Measurements from ENCODE around the gene LIM2.

The LIM2 gene

DNA sequence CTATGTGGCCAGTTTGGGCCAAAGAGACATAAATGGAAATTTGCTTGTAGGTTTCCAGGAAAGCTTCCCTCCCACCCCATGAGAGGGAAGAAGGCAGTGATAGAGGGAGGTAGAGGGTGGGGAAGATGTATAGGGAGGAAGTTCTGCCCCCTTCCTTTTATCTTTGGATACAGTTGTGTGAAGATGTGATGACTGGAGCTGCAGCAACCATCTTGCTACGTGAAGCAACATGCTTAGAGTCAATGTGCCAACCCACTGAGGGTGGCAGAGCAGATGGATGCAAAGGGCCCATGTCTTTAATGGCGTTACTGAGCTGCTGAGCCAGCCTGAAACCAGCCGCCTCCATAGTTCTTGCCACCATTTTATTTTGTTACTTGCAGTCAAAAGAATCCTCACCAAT is 56.6 kb downstream of the LIM2 start:
- no peak for DNase-seq (ENCODE audit: low read depth)
- no peak overlapping the region for H3K4me3 ChIP-seq (ENCODE audit: low read depth, low read length)
- TF ChIP-seq, protein P1, sequence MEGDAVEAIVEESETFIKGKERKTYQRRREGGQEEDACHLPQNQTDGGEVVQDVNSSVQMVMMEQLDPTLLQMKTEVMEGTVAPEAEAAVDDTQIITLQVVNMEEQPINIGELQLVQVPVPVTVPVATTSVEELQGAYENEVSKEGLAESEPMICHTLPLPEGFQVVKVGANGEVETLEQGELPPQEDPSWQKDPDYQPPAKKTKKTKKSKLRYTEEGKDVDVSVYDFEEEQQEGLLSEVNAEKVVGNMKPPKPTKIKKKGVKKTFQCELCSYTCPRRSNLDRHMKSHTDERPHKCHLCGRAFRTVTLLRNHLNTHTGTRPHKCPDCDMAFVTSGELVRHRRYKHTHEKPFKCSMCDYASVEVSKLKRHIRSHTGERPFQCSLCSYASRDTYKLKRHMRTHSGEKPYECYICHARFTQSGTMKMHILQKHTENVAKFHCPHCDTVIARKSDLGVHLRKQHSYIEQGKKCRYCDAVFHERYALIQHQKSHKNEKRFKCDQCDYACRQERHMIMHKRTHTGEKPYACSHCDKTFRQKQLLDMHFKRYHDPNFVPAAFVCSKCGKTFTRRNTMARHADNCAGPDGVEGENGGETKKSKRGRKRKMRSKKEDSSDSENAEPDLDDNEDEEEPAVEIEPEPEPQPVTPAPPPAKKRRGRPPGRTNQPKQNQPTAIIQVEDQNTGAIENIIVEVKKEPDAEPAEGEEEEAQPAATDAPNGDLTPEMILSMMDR (IDR thresholded peaks at IDR 0.05; ENCODE audit: insufficient read depth, low read depth, low read length, missing control alignments), result no peak

DNA sequence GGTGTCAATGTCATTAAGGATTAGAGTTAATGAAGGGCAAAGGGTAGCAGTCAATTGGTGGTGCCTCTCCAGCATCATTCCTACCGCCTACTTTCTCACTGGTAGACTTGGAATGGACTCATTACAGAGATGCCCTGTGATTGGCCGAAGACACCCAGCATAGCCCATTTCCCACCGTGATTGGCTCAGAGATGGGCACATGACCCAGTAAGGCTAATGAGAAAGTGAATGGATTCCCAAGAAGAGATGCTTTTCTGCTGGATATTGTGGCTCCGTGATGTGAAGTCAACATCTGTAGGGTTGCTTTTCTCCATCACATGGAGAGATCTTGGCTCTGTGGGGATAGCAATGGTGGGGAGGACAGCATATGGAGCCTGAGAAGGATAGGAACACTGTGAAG is 57.4 kb downstream of the LIM2 start:
- no peak overlapping the region for H3K4me3 ChIP-seq (ENCODE audit: low read depth, low read length)
- TF ChIP-seq, protein P1 (IDR thresholded peaks at IDR 0.05; ENCODE audit: insufficient read depth, low read depth, low read length, missing control alignments), result no peak
- DNase-seq (ENCODE audit: low read depth), result no peak

All from GM12865 (cell line).